A673 (cell line): ENCODE measurements around the gene KDM8. TPM values are rescaled to one million over a fixed set of nuclear protein-coding genes. Genes with fewer than 3 reads are reported as not detected.

ENCODE experiments used
- BruUV-seq: library from RNA; stranded (reverse); fragments of 400-500 nt; replicated peaks from 2 replicates; lab custom pipeline; 2021; lab: Mats Ljungman, UMichigan
- CTCF ChIA-PET: fragments of 300-600 bp; sonication (Branson Sonifier 250); formaldehyde crosslinking; loops from one replicate; lab custom pipeline; 2022; ENCODE audit warnings: antibody characterized with exemption; lab: Charles Lee
- POLR2A ChIA-PET: fragments of 300-600 bp; sonication (Branson Sonifier 250); formaldehyde crosslinking; loops from one replicate; lab custom pipeline; 2022; ENCODE audit warnings: antibody characterized with exemption; ENCODE audit not compliant: low non-redundant PET; lab: Charles Lee
- DNase-seq: peaks from one replicate; pipeline ENCODE4 v3.0.0-alpha.2; 2015; ENCODE audit warnings: low spot score
- H3K27ac ChIP-seq: fragments of 200-600 bp; sonication (generic); 2 replicates; pipeline ENCODE4 v1.5.1; 2016; ENCODE audit warnings: mixed run types, low read depth, mild to moderate bottlenecking, mixed read lengths, antibody characterized with exemption, low read length; ENCODE audit not compliant: poor library complexity, severe bottlenecking
- H3K27me3 ChIP-seq: fragments of 200-600 bp; sonication (generic); replicated peaks from 2 replicates; pipeline ENCODE4 v1.6.1; 2017; ENCODE audit warnings: mixed run types, low read depth, mild to moderate bottlenecking, mixed read lengths, antibody characterized with exemption, low read length; ENCODE audit not compliant: insufficient read depth, poor library complexity
- H3K36me3 ChIP-seq: fragments of 200-600 bp; sonication (generic); 2 replicates; pipeline ENCODE4 v1.6.1; 2016; ENCODE audit warnings: mixed run types, mild to moderate bottlenecking, mixed read lengths, antibody characterized with exemption, low read length; ENCODE audit not compliant: insufficient read depth, poor library complexity, severe bottlenecking
- H3K4me1 ChIP-seq: fragments of 200-600 bp; sonication (generic); 2 replicates; pipeline ENCODE4 v1.6.1; 2017; ENCODE audit warnings: mixed run types, mild to moderate bottlenecking, mixed read lengths, antibody characterized with exemption, low read length; ENCODE audit not compliant: insufficient read depth, poor library complexity, severe bottlenecking
- H3K4me3 ChIP-seq: fragments of 200-600 bp; sonication (generic); 2 replicates; pipeline ENCODE4 v1.5.1; 2016; ENCODE audit warnings: low read depth, mixed run types, mild to moderate bottlenecking, mixed read lengths, low read length; ENCODE audit not compliant: poor library complexity, severe bottlenecking
- H3K9me3 ChIP-seq: fragments of 200-600 bp; sonication (generic); 2 replicates; pipeline ENCODE4 v1.6.1; 2016; ENCODE audit warnings: mixed run types, low read depth, mild to moderate bottlenecking, mixed read lengths, antibody characterized with exemption, low read length; ENCODE audit not compliant: poor library complexity, severe bottlenecking
- EZH2 ChIP-seq: fragments of 200-600 bp; sonication (generic); IDR thresholded peaks from 2 replicates; pipeline ENCODE4 v1.6.1; 2017; ENCODE audit warnings: borderline replicate concordance, low read depth, mild to moderate bottlenecking, mixed read lengths, antibody characterized with exemption, low read length; ENCODE audit not compliant: poor library complexity, severe bottlenecking
- intact Hi-C: fragments of 100-400 bp; cut with micrococcal nuclease; formaldehyde crosslinking; loops from one replicate; pipeline ENCODE4 v1.10.0; 2022; ENCODE audit not compliant: unreplicated experiment
- total RNA-seq: library from RNA; stranded (reverse); gene quantifications from 2 replicates; pipeline ENCODE4 v1.2.3, GENCODE V29; 2021
- TF ChIP-seq, protein P1 (sequence below): fragments of 300-800, 200-600 bp; sonication (generic); conservative IDR thresholded peaks from 2 replicates; pipeline ENCODE4 v1.5.1; 2017; ENCODE audit warnings: low read depth, mild to moderate bottlenecking, antibody characterized with exemption, low read length, moderate library complexity, mixed read lengths

KDM8 gene
- total RNA-seq, 1 experiment from 2014 or later: 8.8 TPM

- DNase-seq: no peak
- H3K27me3 ChIP-seq: no peaks in the 10 kb centered on the region
- no peaks in the 10 kb centered on the region for H3K4me1 ChIP-seq
- no peak overlapping the region for H3K27ac ChIP-seq
- CTCF ChIA-PET: no interaction called here
- no TSS peak for BruUV-seq
- POLR2A ChIA-PET: no interaction called here
- no peaks in the 10 kb centered on the region for H3K36me3 ChIP-seq
- intact Hi-C loops: no loop called here
- H3K4me3 ChIP-seq: no peak overlapping the region
- TF ChIP-seq, protein P1, sequence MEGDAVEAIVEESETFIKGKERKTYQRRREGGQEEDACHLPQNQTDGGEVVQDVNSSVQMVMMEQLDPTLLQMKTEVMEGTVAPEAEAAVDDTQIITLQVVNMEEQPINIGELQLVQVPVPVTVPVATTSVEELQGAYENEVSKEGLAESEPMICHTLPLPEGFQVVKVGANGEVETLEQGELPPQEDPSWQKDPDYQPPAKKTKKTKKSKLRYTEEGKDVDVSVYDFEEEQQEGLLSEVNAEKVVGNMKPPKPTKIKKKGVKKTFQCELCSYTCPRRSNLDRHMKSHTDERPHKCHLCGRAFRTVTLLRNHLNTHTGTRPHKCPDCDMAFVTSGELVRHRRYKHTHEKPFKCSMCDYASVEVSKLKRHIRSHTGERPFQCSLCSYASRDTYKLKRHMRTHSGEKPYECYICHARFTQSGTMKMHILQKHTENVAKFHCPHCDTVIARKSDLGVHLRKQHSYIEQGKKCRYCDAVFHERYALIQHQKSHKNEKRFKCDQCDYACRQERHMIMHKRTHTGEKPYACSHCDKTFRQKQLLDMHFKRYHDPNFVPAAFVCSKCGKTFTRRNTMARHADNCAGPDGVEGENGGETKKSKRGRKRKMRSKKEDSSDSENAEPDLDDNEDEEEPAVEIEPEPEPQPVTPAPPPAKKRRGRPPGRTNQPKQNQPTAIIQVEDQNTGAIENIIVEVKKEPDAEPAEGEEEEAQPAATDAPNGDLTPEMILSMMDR: no peak
- no peak for TF ChIP-seq EZH2
- H3K9me3 ChIP-seq: no peaks in the 10 kb centered on the region
Observed at GRCh38 chr16:27222249-27223225, 19.2 kb downstream of the KDM8 start.

DNA sequence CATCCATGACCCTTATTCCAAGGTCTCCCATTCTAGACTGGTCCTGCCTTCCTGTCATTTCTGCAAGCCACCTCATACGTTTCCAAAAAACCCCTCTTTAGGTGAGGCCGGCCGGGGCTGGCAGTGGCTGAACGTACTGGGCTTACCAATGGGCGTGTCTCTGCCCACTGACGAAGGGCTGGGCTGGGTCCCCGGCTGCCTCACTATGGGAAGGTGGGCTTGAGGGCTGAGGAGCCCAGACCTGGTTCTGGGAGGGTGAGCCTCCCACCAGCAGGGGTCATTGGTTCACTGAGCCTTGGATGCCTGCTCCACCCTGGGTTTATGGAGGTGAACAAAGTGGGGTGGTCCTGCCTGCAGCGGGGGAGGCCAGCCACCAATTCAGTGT lies 19.9 kb downstream of the KDM8 start:
- DNase-seq: no peak
- H3K27me3 ChIP-seq: no peaks in the 10 kb centered on the region
- intact Hi-C loops: no loop called here
- POLR2A ChIA-PET: no interaction called here
- CTCF ChIA-PET: no interaction called here
- no peak overlapping the region for H3K27ac ChIP-seq
- no peaks in the 10 kb centered on the region for H3K36me3 ChIP-seq
- no peaks in the 10 kb centered on the region for H3K4me1 ChIP-seq
- no TSS peak for BruUV-seq
- TF ChIP-seq, protein P1: no peak
- TF ChIP-seq EZH2: no peak
- H3K4me3 ChIP-seq: no peak overlapping the region
- H3K9me3 ChIP-seq: no peaks in the 10 kb centered on the region

- no peaks in the 10 kb centered on the region for H3K9me3 ChIP-seq
- TF ChIP-seq, protein P1: no peak
- no peak for TF ChIP-seq EZH2
- POLR2A ChIA-PET: no interaction called here
- DNase-seq: no peak
- H3K36me3 ChIP-seq: no peaks in the 10 kb centered on the region
- H3K4me1 ChIP-seq: no peaks in the 10 kb centered on the region
- CTCF ChIA-PET: no interaction called here
- BruUV-seq: no TSS peak
- H3K27ac ChIP-seq: no peak overlapping the region
- no peak overlapping the region for H3K4me3 ChIP-seq
- intact Hi-C loops: no loop called here
- H3K27me3 ChIP-seq: no peaks in the 10 kb centered on the region
Observed at GRCh38 chr16:27223701-27224100, 20.4 kb downstream of the KDM8 start.
